Sigmoid colon (tissue), 7 donors: ENCODE results near the gene EPHB1. TPM values are rescaled to one million over a fixed set of nuclear protein-coding genes. Genes with fewer than 3 reads are reported as not detected.

Experiments
- DNase-seq: peaks from one replicate; pipeline ENCODE4 v3.0.0-alpha.2; 2019
- H3K27ac ChIP-seq, 4 donors: fragments of 200-600 bp; sonication (generic); one replicate each; pipeline ENCODE4 v1.5.1; 2016 to 2019; ENCODE audit warnings: mild to moderate bottlenecking in 1 of 4
- H3K27me3 ChIP-seq, 3 donors: fragments of 200-600 bp; sonication (generic); one replicate each; pipeline ENCODE4 v1.5.1; 2019; ENCODE audit warnings: mild to moderate bottlenecking in 1 of 3
- H3K36me3 ChIP-seq, 4 donors: fragments of 200-600 bp; sonication (generic); one replicate each; pipeline ENCODE4 v1.5.1; 2016 to 2019
- H3K4me1 ChIP-seq, 4 donors: fragments of 200-600 bp; sonication (generic); one replicate each; pipeline ENCODE4 v1.5.1; 2017 to 2019
- H3K4me3 ChIP-seq, 4 donors: fragments of 200-600 bp; sonication (generic); one replicate each; pipeline ENCODE4 v1.5.1; 2017 to 2019; ENCODE audit warnings: mild to moderate bottlenecking in 2 of 4, moderate library complexity in 1 of 4
- H3K9me3 ChIP-seq, 4 donors: fragments of 200-600 bp in 3 of 4; sonication (generic) in 3 of 4; one replicate each; pipeline versions ENCODE4 v1.5.1 to v1.6.1; 2013 to 2019
- EP300 ChIP-seq, 4 donors: sonication (generic); formaldehyde crosslinking; IDR thresholded peaks; one replicate each; pipeline ENCODE4 v1.6.1; 2017; ENCODE audit warnings: antibody characterized with exemption in 4 of 4
- POLR2A ChIP-seq, 2 donors: fragments of 450-650 bp; IDR thresholded peaks; one replicate each; pipeline ENCODE4 v1.6.1; 2016; ENCODE audit warnings: antibody characterized with exemption in 2 of 2, mild to moderate bottlenecking in 2 of 2, moderate library complexity in 2 of 2
- POLR2AphosphoS5 ChIP-seq, 4 donors: sonication (generic); formaldehyde crosslinking; IDR thresholded peaks; one replicate each; pipeline ENCODE4 v1.6.1; 2017; ENCODE audit warnings: antibody characterized with exemption in 4 of 4
- WGBS, 2 donors: extraction: QIAGEN DNeasy Blood & Tissue Kit; methylation state at CpG; one replicate each; pipeline ENCODE4 v1.1.7; 2013; 5-methylcytosine and 5-hydroxymethylcytosine counted together
- intact Hi-C: fragments of 100-400 bp; cut with DNase I; formaldehyde crosslinking; loops from one replicate; pipeline ENCODE4 v1.15.1; 2023
- polyA plus RNA-seq, 3 donors: library from polyadenylated mRNA; stranded (reverse); fragments of 200-250 nt; gene quantifications; one replicate each; pipeline ENCODE4 v1.2.3, GENCODE V29; 2013
- total RNA-seq, 4 donors: library from RNA; depleted of rRNA; stranded (reverse); fragments of >200 nt; gene quantifications; one replicate each; pipeline ENCODE4 v1.1.0, GENCODE V29; 2016
- TF ChIP-seq, protein P1 (sequence below), 4 experiments: fragments of 450-650 bp in 3 of 4; fragments of 200-600 bp in 1 of 4; IDR thresholded peaks; one replicate each; pipeline ENCODE4 v1.5.1; 2016 to 2019; ENCODE audit warnings: antibody characterized with exemption in 4 of 4, mild to moderate bottlenecking in 3 of 4, moderate library complexity in 2 of 4
- donor health status: healthy with polysubstance abuse.
- donor health status: Bipolar disorder and iron deficiency.
- donor health status: healthy.

EPHB1 gene
- total and polyA plus RNA-seq, 7 donors: 0.29 to 17.3 (median 3.6) TPM; not detected in 2

DNA sequence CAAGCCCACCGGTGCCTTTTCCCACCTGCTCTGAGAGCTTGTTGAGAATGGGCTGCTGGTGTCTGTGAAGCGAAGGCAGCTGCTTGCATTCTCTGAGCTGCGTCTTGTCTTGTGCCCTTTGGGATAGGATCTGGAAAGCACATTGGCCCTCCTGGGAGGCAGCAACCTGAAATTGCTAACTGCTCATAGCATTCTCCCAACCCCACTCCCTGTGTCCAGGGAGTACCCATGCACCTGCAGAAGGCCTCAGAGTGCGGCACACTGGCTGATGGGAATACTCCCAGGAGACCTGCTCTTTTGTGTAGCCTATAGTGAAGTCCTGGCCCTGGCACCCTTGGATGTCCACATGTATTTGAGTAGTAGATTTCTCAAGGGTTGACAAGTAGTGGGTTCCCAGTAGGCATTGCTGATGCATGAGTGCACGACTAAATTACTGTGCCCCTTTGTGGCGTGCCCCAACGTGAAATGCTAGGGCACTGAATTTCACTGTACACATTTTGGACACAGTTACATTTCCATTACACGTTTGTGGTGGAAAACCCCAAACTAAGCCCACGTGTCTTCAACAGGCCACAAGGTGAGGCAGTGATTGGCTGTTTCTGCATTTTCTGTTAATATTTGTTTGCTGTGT, 3.7 kb downstream of the EPHB1 start:
- Histone ChIP-seq H3K27ac (peak overlapping the region in 2 of 4 donors; percentile 77 to 81), H3K4me3 (no peak overlapping the region), H3K27me3 (peaks cover 0 to 25% (median 5%) of the 10 kb centered on the region in 3 donors), H3K4me1 (peaks cover 0 to 63% (median 36%) of the 10 kb centered on the region in 4 donors), H3K36me3 (no peaks in the 10 kb centered on the region), H3K9me3 (no peaks in the 10 kb centered on the region)
- no peak for TF ChIP-seq POLR2A (IDR thresholded peaks at IDR 0.05)
- TF ChIP-seq, protein P1, sequence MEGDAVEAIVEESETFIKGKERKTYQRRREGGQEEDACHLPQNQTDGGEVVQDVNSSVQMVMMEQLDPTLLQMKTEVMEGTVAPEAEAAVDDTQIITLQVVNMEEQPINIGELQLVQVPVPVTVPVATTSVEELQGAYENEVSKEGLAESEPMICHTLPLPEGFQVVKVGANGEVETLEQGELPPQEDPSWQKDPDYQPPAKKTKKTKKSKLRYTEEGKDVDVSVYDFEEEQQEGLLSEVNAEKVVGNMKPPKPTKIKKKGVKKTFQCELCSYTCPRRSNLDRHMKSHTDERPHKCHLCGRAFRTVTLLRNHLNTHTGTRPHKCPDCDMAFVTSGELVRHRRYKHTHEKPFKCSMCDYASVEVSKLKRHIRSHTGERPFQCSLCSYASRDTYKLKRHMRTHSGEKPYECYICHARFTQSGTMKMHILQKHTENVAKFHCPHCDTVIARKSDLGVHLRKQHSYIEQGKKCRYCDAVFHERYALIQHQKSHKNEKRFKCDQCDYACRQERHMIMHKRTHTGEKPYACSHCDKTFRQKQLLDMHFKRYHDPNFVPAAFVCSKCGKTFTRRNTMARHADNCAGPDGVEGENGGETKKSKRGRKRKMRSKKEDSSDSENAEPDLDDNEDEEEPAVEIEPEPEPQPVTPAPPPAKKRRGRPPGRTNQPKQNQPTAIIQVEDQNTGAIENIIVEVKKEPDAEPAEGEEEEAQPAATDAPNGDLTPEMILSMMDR (IDR thresholded peaks at IDR 0.05): no peak
- no peak for TF ChIP-seq POLR2AphosphoS5 (IDR thresholded peaks at IDR 0.05)
- TF ChIP-seq EP300 (IDR thresholded peaks at IDR 0.05): no peak
- intact Hi-C loops: loop anchor here (5.0 kb wide), 2 partner anchors 134 to 1399 kb away; partner anchors contain the start of gene MSL2
- 75 to 81% methylated on average over 9 of the region's 9 CpGs for WGBS, 2 donors
- DNase-seq: no peak

DNA sequence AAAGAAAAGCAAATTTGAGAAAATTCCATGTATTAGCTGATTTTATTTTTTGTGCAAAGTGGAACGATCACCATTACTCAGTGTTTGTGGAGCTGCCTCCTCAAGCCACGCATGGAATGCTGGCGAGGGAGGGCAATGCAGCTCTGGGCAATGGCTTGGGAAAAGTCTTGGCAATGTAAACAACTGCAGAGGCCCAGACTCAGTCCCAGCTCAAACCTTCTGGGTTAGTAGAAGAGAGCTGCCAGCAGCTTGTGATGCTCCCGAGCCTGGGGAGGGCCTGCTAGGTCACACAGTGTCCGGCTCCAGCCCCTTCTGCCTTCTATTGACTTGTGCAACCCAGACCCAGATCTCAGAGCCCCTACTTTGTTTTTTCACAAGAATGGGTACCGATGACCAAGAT, 4.3 kb downstream of the EPHB1 start:
- Histone ChIP-seq H3K4me3 (no peak overlapping the region), H3K9me3 (no peaks in the 10 kb centered on the region), H3K27ac (peak overlapping the region in 2 of 4 donors; percentile 77 to 81), H3K27me3 (peaks cover 0 to 25% (median 5%) of the 10 kb centered on the region in 3 donors), H3K4me1 (peaks cover 0 to 64% (median 36%) of the 10 kb centered on the region in 4 donors), H3K36me3 (no peaks in the 10 kb centered on the region)
- intact Hi-C loops: loop anchor here (5.0 kb wide), 2 partner anchors 133 to 1398 kb away; partner anchors contain the start of gene MSL2
- 64 to 81% methylated on average over 6 of the region's 6 CpGs for WGBS, 2 donors
- DNase-seq: no peak
- peak in 2 of 4 donors; percentile 7 to 48 for TF ChIP-seq POLR2AphosphoS5 (IDR thresholded peaks at IDR 0.05)
- TF ChIP-seq POLR2A (IDR thresholded peaks at IDR 0.05): no peak
- TF ChIP-seq EP300 (IDR thresholded peaks at IDR 0.05): no peak

DNA sequence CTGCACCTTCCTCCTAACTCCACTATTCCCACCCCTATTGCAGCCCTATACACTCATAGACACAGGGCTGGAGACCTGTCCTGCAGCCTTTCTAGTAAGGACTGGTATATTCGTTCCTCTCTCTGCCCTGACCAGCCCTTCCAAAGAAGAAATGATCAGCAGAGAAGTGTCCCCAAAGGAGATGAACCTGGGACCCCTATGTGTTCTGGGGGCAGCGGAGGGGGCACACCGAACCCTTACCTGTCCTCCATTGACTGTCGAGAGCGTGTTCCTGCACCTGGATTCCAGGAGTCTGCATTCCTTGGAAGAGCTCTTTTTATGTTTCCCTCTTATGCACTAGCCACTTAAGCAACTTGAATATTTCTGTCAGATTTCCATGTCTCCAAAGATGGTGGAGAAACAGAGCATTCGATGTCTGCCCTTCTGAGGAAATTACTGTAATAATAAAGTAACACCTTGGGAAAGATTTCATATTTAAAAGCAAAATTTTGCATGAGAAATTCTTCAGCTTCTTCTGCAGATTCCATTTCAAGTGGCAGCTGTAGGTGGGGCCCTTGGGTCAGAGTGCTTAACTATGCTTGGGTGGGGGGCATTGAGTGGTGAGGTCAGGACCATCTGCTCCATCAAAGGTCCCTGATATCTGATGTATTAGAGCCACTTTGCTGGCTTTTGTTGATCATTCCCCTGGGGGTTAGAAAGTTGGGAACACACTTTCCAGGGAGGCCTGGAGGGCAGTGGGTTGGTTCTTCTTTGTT, 6.3 kb downstream of the EPHB1 start:
- Histone ChIP-seq H3K36me3 (no peaks in the 10 kb centered on the region), H3K27me3 (peaks cover 0 to 14% (median 5%) of the 10 kb centered on the region in 3 donors), H3K4me1 (peaks cover 0 to 57% (median 25%) of the 10 kb centered on the region in 4 donors), H3K9me3 (no peaks in the 10 kb centered on the region), H3K27ac (no peak overlapping the region), H3K4me3 (no peak overlapping the region)
- DNase-seq: no peak
- 86 to 91% methylated on average over 6 of the region's 6 CpGs for WGBS, 2 donors
- TF ChIP-seq EP300 (IDR thresholded peaks at IDR 0.05) (no peak), POLR2A (IDR thresholded peaks at IDR 0.05) (no peak), POLR2AphosphoS5 (IDR thresholded peaks at IDR 0.05) (no peak)
- TF ChIP-seq, protein P1 (IDR thresholded peaks at IDR 0.05): no peak
- intact Hi-C loops: no loop called here

DNA sequence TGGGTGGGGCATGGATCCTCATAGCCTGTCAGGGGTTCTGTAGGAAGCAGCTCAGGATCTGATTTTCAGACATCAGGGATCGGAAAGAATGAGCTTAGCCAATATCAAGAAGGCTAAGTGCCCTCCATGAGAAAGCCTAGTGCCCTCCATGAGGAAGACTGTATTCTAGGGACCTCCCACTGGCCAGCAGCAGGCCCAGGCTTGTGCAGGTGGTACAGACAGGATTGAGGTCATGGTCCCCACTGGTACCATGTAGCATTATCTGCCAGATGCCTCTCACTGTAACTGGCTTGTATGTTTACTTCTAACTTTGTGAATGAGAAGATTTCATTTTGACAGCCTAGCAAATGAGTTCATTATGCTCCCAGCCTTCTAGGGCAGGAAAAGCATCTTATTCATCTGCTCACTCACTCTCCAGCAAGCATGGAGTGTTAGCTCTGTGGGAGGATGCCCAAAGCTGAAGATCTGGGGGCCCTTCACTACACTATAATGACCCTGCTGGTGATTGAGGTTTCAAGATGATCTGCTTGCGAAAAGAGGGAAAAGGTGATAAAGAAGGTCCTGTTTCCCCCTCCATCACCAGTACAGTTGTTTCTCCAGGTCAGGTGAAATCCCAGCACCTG, 7.5 kb downstream of the EPHB1 start:
- DNase-seq: no peak
- H3K27me3 ChIP-seq: peaks cover 0 to 2% (median under 1%) of the 10 kb centered on the region in 3 donors
- no peaks in the 10 kb centered on the region for H3K9me3 ChIP-seq
- no peak overlapping the region for H3K4me3 ChIP-seq
- no peak for TF ChIP-seq POLR2A (IDR thresholded peaks at IDR 0.05)
- no peak for TF ChIP-seq POLR2AphosphoS5 (IDR thresholded peaks at IDR 0.05)
- no peak for TF ChIP-seq EP300 (IDR thresholded peaks at IDR 0.05)
- TF ChIP-seq, protein P1 (IDR thresholded peaks at IDR 0.05): no peak
- intact Hi-C loops: no loop called here
- no peak overlapping the region for H3K27ac ChIP-seq
- no peaks in the 10 kb centered on the region for H3K36me3 ChIP-seq
- peaks cover 0 to 55% (median 13%) of the 10 kb centered on the region in 4 donors for H3K4me1 ChIP-seq
- WGBS, 2 donors: 40 to 48% methylated on average over 2 of the region's 2 CpGs
